Left lung (tissue), 10 donors: ENCODE measurements around the gene XAF1. TPM values are rescaled to one million over a fixed set of nuclear protein-coding genes. Genes with fewer than 3 reads are reported as not detected.

ENCODE experiments used
- ATAC-seq: fragments of 200-7000 bp; cut with Tn5 transposase; one replicate; pipeline ENCODE4 v1.9.1; 2020; ENCODE audit warnings: moderate library complexity
- DNase-seq, 4 donors: peaks; one replicate each; pipeline ENCODE4 v3.0.0-alpha.2; 2013 to 2020
- H3K27ac ChIP-seq, 2 donors: fragments of 200-600 bp; sonication (generic) in 1 of 2; one replicate each; pipeline versions ENCODE4 v1.5.0 to v1.8.0; 2020 to 2021
- H3K27me3 ChIP-seq, 2 donors: fragments of 200-600 bp; sonication (generic) in 1 of 2; one replicate each; pipeline versions ENCODE4 v1.5.0 to v1.8.0; 2020 to 2021
- H3K36me3 ChIP-seq, 2 donors: fragments of 200-600 bp; sonication (generic) in 1 of 2; one replicate each; pipeline versions ENCODE4 v1.5.0 to v1.8.0; 2020 to 2021
- H3K4me1 ChIP-seq, 2 donors: fragments of 200-600 bp; one replicate each; pipeline ENCODE4 v1.8.0; 2021
- H3K4me3 ChIP-seq, 2 donors: fragments of 200-600 bp; sonication (generic) in 1 of 2; one replicate each; pipeline versions ENCODE4 v1.5.0 to v1.8.0; 2020 to 2021; ENCODE audit warnings: mild to moderate bottlenecking in 1 of 2
- H3K9me3 ChIP-seq, 2 donors: fragments of 200-600 bp; sonication (generic) in 1 of 2; one replicate each; pipeline versions ENCODE4 v1.5.0 to v1.8.0; 2020 to 2021
- CTCF ChIP-seq, 2 donors: fragments of 200-600 bp; sonication (generic) in 1 of 2; IDR thresholded peaks; one replicate each; pipeline versions ENCODE4 v1.5.0 to v1.8.0; 2021; ENCODE audit warnings: antibody characterized with exemption in 2 of 2
- intact Hi-C, 2 donors: fragments of 100-400 bp; cut with DNase I; formaldehyde crosslinking; loops; one replicate each; pipeline versions ENCODE4 v1.11.2 to v1.14.2; 2022
- polyA plus RNA-seq, 6 donors: library from polyadenylated mRNA; unstranded; fragments of 120-200 nt; gene quantifications; one replicate each; pipeline ENCODE4 v1.2.1, GENCODE V29; 2013; ENCODE audit not compliant: insufficient read length in 6 of 6
- total RNA-seq, 2 donors: library from RNA; stranded (reverse); fragmentation: NEBNext Ultra II Directional; extraction: Animal tissue kit (Norgen Biotek cat#: 25700); gene quantifications; one replicate each; pipeline ENCODE4 v1.2.1, GENCODE V29; 2021
- donor health status: DM: no; HTN: yes; CAD: no.
- donor health status: DM: no; HTN: no; CAD: no.

XAF1 gene
- total and polyA plus RNA-seq, 8 donors, result 19.8 to 63.0 (median 30.3) TPM

- ATAC-seq (peak; percentile 52), DNase-seq (peak in 1 of 4 donors; percentile 26)
- H3K36me3 ChIP-seq, result no peaks in the 10 kb centered on the region
- peak within 1 kb of the TSS in 1 of 2 donors; percentile 11 for H3K4me3 ChIP-seq
- peaks cover 12 to 16% of the 10 kb centered on the region in 2 donors for H3K4me1 ChIP-seq
- H3K9me3 ChIP-seq, result no peaks in the 10 kb centered on the region
- no peak within 1 kb of the TSS for H3K27ac ChIP-seq
- intact Hi-C loops, result no loop called here
- H3K27me3 ChIP-seq, result peaks cover 23 to 82% of the 10 kb centered on the region in 2 donors
- no peak for TF ChIP-seq CTCF (IDR thresholded peaks at IDR 0.05)
These were observed 42.5 kb upstream of the XAF1 start, which contains the start of gene SLC13A5 for GRCh38 chr17:6713130-6713917. Gene SLC13A5, minus strand, starts transcription at chr17:6713369. Its CDS starts 36 bp downstream, at chr17:6713333.

GRCh38 chr17:6713918-6714271, 42.0 kb upstream of the XAF1 start:
- Histone ChIP-seq H3K4me1 (peaks cover 12 to 16% of the 10 kb centered on the region in 2 donors), H3K9me3 (no peaks in the 10 kb centered on the region), H3K4me3 (peak overlapping the region in 1 of 2 donors; percentile 11), H3K27me3 (peaks cover 23 to 83% of the 10 kb centered on the region in 2 donors), H3K36me3 (no peaks in the 10 kb centered on the region), H3K27ac (no peak overlapping the region)
- no peak for ATAC-seq
- TF ChIP-seq CTCF (IDR thresholded peaks at IDR 0.05), result no peak
- DNase-seq, result no peak
- intact Hi-C loops, result no loop called here

GRCh38 chr17:6714315-6714874, 41.5 kb upstream of the XAF1 start:
- intact Hi-C loops, result no loop called here
- Histone ChIP-seq H3K4me3 (no peak overlapping the region), H3K27ac (no peak overlapping the region), H3K9me3 (no peaks in the 10 kb centered on the region), H3K27me3 (peaks cover 23 to 84% of the 10 kb centered on the region in 2 donors), H3K36me3 (no peaks in the 10 kb centered on the region), H3K4me1 (peaks cover 12 to 16% of the 10 kb centered on the region in 2 donors)
- DNase-seq (no peak), ATAC-seq (no peak)
- no peak for TF ChIP-seq CTCF (IDR thresholded peaks at IDR 0.05)

- DNase-seq, result no peak
- Histone ChIP-seq H3K27me3 (peaks cover 26 to 85% of the 10 kb centered on the region in 2 donors), H3K36me3 (no peaks in the 10 kb centered on the region)
These were observed 39.1 kb upstream of the XAF1 start for GRCh38 chr17:6716736-6717135.

More at GRCh38 chr17:6716736-6717135, 39.1 kb upstream of the XAF1 start:
- intact Hi-C loops, result no loop called here
- no peaks in the 10 kb centered on the region for H3K9me3 ChIP-seq
- peaks cover 12 to 14% of the 10 kb centered on the region in 2 donors for H3K4me1 ChIP-seq
- no peak for TF ChIP-seq CTCF (IDR thresholded peaks at IDR 0.05)
- H3K27ac ChIP-seq, result no peak overlapping the region
- H3K4me3 ChIP-seq, result no peak overlapping the region
- no peak for ATAC-seq
